HG02973 (cell line): Measurements from ENCODE around the gene HK1.

ENCODE experiments used
- ATAC-seq: cut with Tn5 transposase; IDR thresholded peaks from one replicate; pipeline ENCODE4 v1.9.1; 2021; ENCODE audit warnings: moderate library complexity; ENCODE audit not compliant: unreplicated experiment

The HK1 gene

GRCh38 chr10:69366738-69367137 is 88.4 kb downstream of the HK1 start:
- ATAC-seq: no peak

GRCh38 chr10:69367469-69367868 is 89.2 kb downstream of the HK1 start:
- no peak for ATAC-seq

DNA sequence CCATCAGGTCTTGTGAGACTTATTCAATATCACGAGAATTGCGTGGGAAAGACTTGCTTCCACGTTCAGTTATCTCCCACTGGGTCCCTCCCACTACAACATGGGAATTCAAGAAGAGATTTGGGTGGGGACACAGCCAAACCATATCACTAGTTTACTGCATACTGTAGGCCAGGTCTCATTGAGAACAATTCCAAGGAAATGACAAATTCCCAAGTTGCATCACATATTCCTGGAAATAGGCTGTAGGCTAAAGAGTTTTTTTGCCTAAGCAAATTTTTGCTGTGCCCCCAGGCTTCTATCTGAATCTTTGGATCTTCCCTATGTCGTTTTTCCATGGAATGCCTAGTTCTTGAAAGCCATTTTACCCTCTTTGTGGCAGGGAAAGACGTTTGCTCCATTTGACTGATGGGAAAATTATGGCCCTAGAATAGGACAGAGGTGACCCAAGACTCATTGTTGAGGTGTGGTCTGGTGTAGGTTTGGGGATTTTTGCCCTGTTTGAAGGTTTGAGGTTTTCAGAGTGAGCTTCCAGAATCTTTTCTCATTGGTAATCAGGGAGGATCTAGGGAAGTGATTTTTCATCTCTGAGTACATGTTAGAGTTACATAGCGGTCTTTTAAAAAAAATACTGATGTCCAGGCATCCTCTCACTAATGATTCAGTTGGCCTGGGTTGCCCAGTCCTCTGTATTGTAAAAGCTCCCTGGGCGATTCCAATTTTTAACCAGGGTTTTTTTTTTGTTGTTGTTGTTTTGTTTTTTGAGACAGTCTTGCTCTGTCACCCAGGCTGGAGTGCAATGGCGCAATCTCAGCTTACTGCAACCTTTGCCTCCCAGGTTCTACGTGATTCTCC is 94.1 kb downstream of the HK1 start:
- no peak for ATAC-seq

- no peak for ATAC-seq
Measured at GRCh38 chr10:69374242-69374641, 95.9 kb downstream of the HK1 start.

DNA sequence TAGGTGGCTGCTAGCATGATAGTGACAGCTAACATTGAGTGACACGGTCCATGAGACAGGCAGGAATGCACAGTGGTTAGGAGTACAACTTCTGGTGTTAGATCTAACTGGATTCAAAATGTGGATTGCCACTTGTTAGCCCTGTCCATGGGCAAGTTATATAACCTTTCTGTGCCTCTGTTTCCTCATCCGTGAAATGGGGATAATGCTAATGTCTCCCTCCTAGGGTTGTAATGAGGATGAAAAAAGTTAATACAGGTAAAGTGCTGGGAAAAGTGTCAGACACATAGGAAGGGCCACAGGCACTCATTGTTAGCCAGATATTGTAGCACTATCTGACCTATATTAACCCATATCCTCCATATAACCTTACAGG is 96.6 kb downstream of the HK1 start:
- ATAC-seq: no peak

GRCh38 chr10:69375307-69376151 is 97.2 kb downstream of the HK1 start:
- ATAC-seq: no peak

GRCh38 chr10:69376662-69377061 is 98.4 kb downstream of the HK1 start:
- ATAC-seq: no peak

DNA sequence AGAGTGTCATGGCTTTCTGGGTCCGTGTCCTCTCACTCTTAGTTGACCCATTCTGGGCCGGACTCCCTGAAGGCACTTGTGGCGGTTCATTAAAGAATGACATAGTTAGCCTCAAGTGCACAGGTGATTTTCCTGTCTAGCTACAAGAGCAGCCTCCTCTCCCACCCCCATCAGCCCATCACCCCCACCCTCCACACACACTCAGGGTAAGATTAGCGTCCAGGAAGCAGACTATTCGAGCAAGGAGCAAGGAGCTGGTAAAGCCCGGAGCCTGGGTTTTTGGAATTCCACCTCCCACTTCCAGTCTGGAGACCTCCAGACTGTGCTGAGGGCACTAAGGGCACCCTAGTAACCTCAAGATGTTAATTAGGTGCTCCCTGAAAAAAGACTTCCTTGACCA is 98.9 kb downstream of the HK1 start:
- ATAC-seq: no peak

- ATAC-seq: no peak
Measured at GRCh38 chr10:69377933-69378332, 99.6 kb downstream of the HK1 start.

DNA sequence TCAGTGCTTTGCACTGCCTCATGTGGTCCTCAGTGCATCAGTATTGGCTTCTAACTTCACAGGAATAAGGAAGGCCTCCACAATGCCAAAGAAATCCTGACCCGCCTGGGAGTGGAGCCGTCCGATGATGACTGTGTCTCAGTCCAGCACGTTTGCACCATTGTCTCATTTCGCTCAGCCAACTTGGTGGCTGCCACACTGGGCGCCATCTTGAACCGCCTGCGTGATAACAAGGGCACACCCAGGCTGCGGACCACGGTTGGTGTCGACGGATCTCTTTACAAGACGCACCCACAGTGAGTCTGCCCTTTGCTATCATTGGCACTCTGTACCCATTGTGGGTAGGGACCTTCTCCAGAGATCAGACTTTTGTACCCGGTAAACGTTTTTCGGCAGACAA is 101.5 kb downstream of the HK1 start:
- no peak for ATAC-seq

DNA sequence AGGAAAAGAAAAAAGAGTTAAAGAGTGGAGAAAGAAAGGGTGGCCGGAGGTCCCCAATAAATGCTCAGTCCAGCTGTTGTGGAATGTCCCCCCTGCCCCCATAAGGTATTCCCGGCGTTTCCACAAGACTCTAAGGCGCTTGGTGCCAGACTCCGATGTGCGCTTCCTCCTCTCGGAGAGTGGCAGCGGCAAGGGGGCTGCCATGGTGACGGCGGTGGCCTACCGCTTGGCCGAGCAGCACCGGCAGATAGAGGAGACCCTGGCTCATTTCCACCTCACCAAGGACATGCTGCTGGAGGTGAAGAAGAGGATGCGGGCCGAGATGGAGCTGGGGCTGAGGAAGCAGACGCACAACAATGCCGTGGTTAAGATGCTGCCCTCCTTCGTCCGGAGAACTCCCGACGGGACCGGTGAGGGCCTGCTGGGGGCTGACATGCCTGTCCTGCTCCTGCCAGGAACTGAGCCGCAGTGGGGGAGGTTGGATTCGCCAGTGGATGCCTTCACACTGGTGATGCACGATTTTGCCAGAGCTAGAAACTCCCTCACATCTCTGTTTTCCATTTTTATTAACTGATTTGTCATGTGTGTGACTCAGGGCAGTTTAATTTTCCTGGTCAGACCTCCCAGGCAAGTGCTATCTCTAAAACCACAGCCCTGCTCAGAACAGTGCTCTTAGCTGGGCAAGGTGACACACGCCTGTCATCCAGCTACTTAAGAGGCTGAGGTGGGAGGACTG is 104.3 kb downstream of the HK1 start:
- no peak for ATAC-seq

DNA sequence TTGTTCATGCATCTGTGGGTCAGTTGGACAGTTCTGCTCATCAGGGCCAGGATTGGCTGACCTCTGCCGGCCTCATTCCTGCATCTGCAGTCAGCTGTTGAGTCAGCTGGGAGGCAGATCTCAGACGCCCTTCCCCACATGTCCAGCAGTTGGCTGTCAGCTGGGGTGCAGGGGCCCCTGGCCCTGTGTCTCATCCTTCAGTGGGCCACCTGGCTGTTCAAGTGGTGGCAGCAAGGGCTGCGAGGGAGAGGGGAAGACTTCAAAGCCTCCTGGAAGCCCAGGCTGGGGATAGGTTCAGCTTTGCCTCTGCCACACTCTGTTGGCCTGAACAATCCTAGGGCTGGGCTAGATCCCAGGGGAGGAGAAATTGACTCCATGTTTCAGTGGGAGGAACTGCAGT is 105.3 kb downstream of the HK1 start:
- no peak for ATAC-seq

- ATAC-seq: no peak
Measured at GRCh38 chr10:69384320-69384719, 106.0 kb downstream of the HK1 start.

GRCh38 chr10:69385454-69386350 is 107.4 kb downstream of the HK1 start:
- no peak for ATAC-seq

DNA sequence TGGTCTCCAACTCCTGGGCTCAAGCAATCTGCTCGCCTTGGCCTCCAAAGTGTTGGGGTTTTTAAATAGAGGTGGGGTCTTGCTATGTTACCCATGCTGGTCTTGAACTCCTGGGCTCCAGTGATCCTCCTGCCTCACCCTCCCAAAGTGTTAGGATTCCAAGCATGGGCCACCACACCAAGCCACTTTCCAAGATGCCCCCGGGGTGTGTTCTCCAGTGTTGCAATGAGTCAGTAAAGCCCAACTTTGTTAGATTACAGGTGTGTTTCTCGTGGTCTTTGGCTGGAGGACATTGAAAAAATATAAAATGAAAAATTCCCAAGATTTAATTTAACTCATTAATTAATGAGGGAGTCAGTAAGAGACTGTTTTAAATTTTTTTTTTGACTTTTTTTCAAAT is 109.2 kb downstream of the HK1 start:
- ATAC-seq: no peak

DNA sequence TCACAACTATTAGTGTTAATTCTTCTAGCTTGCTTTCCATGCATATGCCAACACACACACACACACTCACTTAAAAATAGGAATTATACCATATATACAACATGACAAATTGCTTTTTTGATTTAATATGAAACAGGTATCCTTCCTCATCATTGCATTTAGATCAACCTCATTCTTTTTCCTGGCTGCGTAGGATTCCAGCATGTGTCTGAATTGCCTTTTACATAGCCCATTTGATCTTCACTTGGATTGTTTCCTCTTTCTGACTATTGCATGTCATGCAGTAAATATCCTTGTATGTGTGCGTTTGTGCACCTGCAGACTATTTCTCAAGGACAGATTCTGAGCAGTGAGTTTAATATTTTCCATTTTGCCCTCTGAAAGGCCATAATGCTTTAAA is 110.2 kb downstream of the HK1 start:
- no peak for ATAC-seq

GRCh38 chr10:69389827-69390490 is 111.7 kb downstream of the HK1 start:
- no peak for ATAC-seq

GRCh38 chr10:69391158-69391557 is 112.9 kb downstream of the HK1 start:
- no peak for ATAC-seq

- peak; percentile 86 for ATAC-seq
Measured at GRCh38 chr10:69392481-69393000, 114.2 kb downstream of the HK1 start.

- ATAC-seq: no peak
Measured at GRCh38 chr10:69394020-69394419, 115.7 kb downstream of the HK1 start.
